ENCODE data around the gene SBK2.

The SBK2 gene

GRCh38 chr19:55567708-55568328 lies 30.9 kb upstream of the SBK2 start:
- FAIRE-seq (no peak), DNase-seq (ENCODE audit: insufficient read length, low spot score) (no peak)
- TF ChIP-seq CTCF (IDR thresholded peaks at IDR 0.05; ENCODE audit: insufficient read depth, missing control alignments), result no peak

- TF ChIP-seq CTCF (IDR thresholded peaks at IDR 0.05; ENCODE audit: insufficient read depth, missing control alignments), result no peak
- FAIRE-seq (no peak), DNase-seq (ENCODE audit: insufficient read length, low spot score) (no peak)
Measured at GRCh38 chr19:55566823-55567222, 29.9 kb upstream of the SBK2 start.

GRCh38 chr19:55563261-55563690 lies 26.3 kb upstream of the SBK2 start:
- FAIRE-seq (no peak), DNase-seq (ENCODE audit: insufficient read length, low spot score) (no peak)

GRCh38 chr19:55559684-55560083 lies 22.8 kb upstream of the SBK2 start:
- DNase-seq (ENCODE audit: insufficient read length, low spot score) (no peak), FAIRE-seq (no peak)
- TF ChIP-seq CTCF (IDR thresholded peaks at IDR 0.05; ENCODE audit: insufficient read depth, missing control alignments), result no peak

More at GRCh38 chr19:55563261-55563690, 26.3 kb upstream of the SBK2 start:
- TF ChIP-seq CTCF (IDR thresholded peaks at IDR 0.05; ENCODE audit: insufficient read depth, missing control alignments), result no peak

GRCh38 chr19:55554741-55555152 lies 17.8 kb upstream of the SBK2 start:
- no peak for FAIRE-seq
- TF ChIP-seq CTCF (IDR thresholded peaks at IDR 0.05; ENCODE audit: insufficient read depth, missing control alignments), result no peak

GRCh38 chr19:55554302-55554701 lies 17.4 kb upstream of the SBK2 start:
- DNase-seq (ENCODE audit: insufficient read length, low spot score) (no peak), FAIRE-seq (no peak)
- no peak for TF ChIP-seq CTCF (IDR thresholded peaks at IDR 0.05; ENCODE audit: insufficient read depth, missing control alignments)

More at GRCh38 chr19:55554741-55555152, 17.8 kb upstream of the SBK2 start:
- peak; percentile 82 for DNase-seq (ENCODE audit: insufficient read length, low spot score)
